ENCODE results near the gene GASK1A.

- TF ChIP-seq KDM1A (IDR thresholded peaks at IDR 0.05; ENCODE audit: borderline replicate concordance) = no peak
- TF ChIP-seq CTCF (IDR thresholded peaks at IDR 0.05 in 2 of 3, conservative IDR thresholded peaks at IDR 0.05 in 1 of 3; ENCODE audit: control insufficient read depth in 2 of 3, extremely low read depth in 1 of 3, insufficient read depth in 1 of 3, low read depth in 3 of 3, low read length in 3 of 3) = no peak
- TF ChIP-seq RFX5 (IDR thresholded peaks at IDR 0.05; ENCODE audit: low read depth, low read length) = no peak
- TF ChIP-seq SMC3 (IDR thresholded peaks at IDR 0.05; ENCODE audit: borderline replicate concordance, low read length) = no peak
- TF ChIP-seq SRF (IDR thresholded peaks at IDR 0.05; ENCODE audit: low read depth in 2 of 2, low read length in 2 of 2) = no peak
- no peak for TF ChIP-seq DPF2 (IDR thresholded peaks at IDR 0.05)
- TF ChIP-seq CHD2 (IDR thresholded peaks at IDR 0.05; ENCODE audit: borderline replicate concordance, low read depth, low read length) = no peak
- TF ChIP-seq POLR2A (IDR thresholded peaks at IDR 0.05; ENCODE audit: low read depth, low read length) = no peak
- no peak for TF ChIP-seq CREB1 (IDR thresholded peaks at IDR 0.05; ENCODE audit: low read depth)
- no peak for TF ChIP-seq POLR2AphosphoS2 (IDR thresholded peaks at IDR 0.05; ENCODE audit: low read depth, low read length)
- no peak for TF ChIP-seq NKRF (conservative IDR thresholded peaks at IDR 0.05)
- TF ChIP-seq RAD51 (IDR thresholded peaks at IDR 0.05) = no peak
- TF ChIP-seq MXI1 (IDR thresholded peaks at IDR 0.05; ENCODE audit: low read depth, low read length) = no peak
Observed at GRCh38 chr3:43019826-43020225, 40.7 kb downstream of the GASK1A start.

All from GM12878 (cell line).